Daoy (cell line): ENCODE data around the gene DGLUCY. TPM values are rescaled to one million over a fixed set of nuclear protein-coding genes. Genes with fewer than 3 reads are reported as not detected.

Experiments used
- total RNA-seq: library from RNA; depleted of rRNA; stranded (reverse); fragments of >200 nt; shearing (Covaris generic); gene quantifications from 2 replicates; pipeline ENCODE4 v1.2.3, GENCODE V29; 2014; rRNA removed

The DGLUCY gene
- total RNA-seq, 1 experiment from 2014 or later = 28.8 TPM

Other genes starting within 250 kb of the DGLUCY start
- 2.7 and 3.7 TPM in 2 replicates for gene RPS6KA5, start 53.4 kb upstream of the DGLUCY start, total RNA-seq
- 10.1 and 11.6 TPM in 2 replicates for gene GPR68, start 130.6 kb downstream of the DGLUCY start, total RNA-seq